IPS-18a (cell line): Measurements from ENCODE around the gene HMX2.
"Not testable (repeated sequence)": the region's sequence is repeated elsewhere in the genome, so short reads cannot be mapped to it uniquely, and the experiment has no call there.

ENCODE experiments used
- H3K27ac ChIP-seq: one replicate; pipeline ENCODE4 v1.5.1; 2013; ENCODE audit warnings: low read length
- H3K27me3 ChIP-seq: one replicate; pipeline ENCODE4 v1.6.1; 2013; ENCODE audit warnings: mild to moderate bottlenecking, low read length; ENCODE audit not compliant: control insufficient read depth, insufficient read depth
- H3K36me3 ChIP-seq: one replicate; pipeline ENCODE4 v1.6.1; 2013; ENCODE audit warnings: low read depth, low read length; ENCODE audit not compliant: control insufficient read depth
- H3K4me1 ChIP-seq: one replicate; pipeline ENCODE4 v1.6.1; 2013; ENCODE audit warnings: low read depth, low read length; ENCODE audit not compliant: control insufficient read depth
- H3K4me3 ChIP-seq: one replicate; pipeline ENCODE4 v1.5.1; 2013; ENCODE audit warnings: low read length
- H3K9ac ChIP-seq: one replicate; pipeline ENCODE4 v1.6.1; 2013; ENCODE audit warnings: mild to moderate bottlenecking, low read length, moderate library complexity
- H3K9me3 ChIP-seq: one replicate; pipeline ENCODE4 v1.6.1; 2013; ENCODE audit warnings: low read depth, low read length; ENCODE audit not compliant: control insufficient read depth

The HMX2 gene

GRCh38 chr10:123178390-123178789, 30.5 kb downstream of the HMX2 start:
- not testable (repeated sequence) for H3K4me3 ChIP-seq, H3K27ac ChIP-seq, H3K27me3 ChIP-seq, H3K9me3 ChIP-seq, H3K4me1 ChIP-seq, H3K9ac ChIP-seq
- peaks cover 12% of the 10 kb centered on the region for H3K36me3 ChIP-seq

- Histone ChIP-seq H3K36me3 (peaks cover 6% of the 10 kb centered on the region), H3K9ac (no peak overlapping the region), H3K27ac (no peak overlapping the region), H3K4me1 (no peaks in the 10 kb centered on the region), H3K4me3 (no peak overlapping the region), H3K9me3 (no peaks in the 10 kb centered on the region), H3K27me3 (no peaks in the 10 kb centered on the region)
Measured at GRCh38 chr10:123180101-123181090, 32.5 kb downstream of the HMX2 start.

GRCh38 chr10:123183724-123184123, 35.8 kb downstream of the HMX2 start:
- Histone ChIP-seq H3K9ac (no peak overlapping the region), H3K36me3 (no peaks in the 10 kb centered on the region), H3K4me1 (no peaks in the 10 kb centered on the region), H3K4me3 (no peak overlapping the region), H3K27me3 (no peaks in the 10 kb centered on the region), H3K9me3 (no peaks in the 10 kb centered on the region), H3K27ac (no peak overlapping the region)

GRCh38 chr10:123187781-123188180, 39.8 kb downstream of the HMX2 start:
- H3K27me3 ChIP-seq: no peaks in the 10 kb centered on the region
- H3K4me1 ChIP-seq: peaks cover 2% of the 10 kb centered on the region
- no peaks in the 10 kb centered on the region for H3K36me3 ChIP-seq
- H3K9ac ChIP-seq: no peak overlapping the region
- H3K9me3 ChIP-seq: no peaks in the 10 kb centered on the region
- no peak overlapping the region for H3K27ac ChIP-seq
- H3K4me3 ChIP-seq: no peak overlapping the region

GRCh38 chr10:123191886-123192285, 44.0 kb downstream of the HMX2 start:
- no peak overlapping the region for H3K4me3 ChIP-seq

GRCh38 chr10:123194056-123194455, 46.1 kb downstream of the HMX2 start:
- Histone ChIP-seq H3K9me3 (no peaks in the 10 kb centered on the region), H3K4me1 (peaks cover 5% of the 10 kb centered on the region), H3K4me3 (no peak overlapping the region), H3K36me3 (no peaks in the 10 kb centered on the region), H3K9ac (no peak overlapping the region), H3K27ac (no peak overlapping the region), H3K27me3 (no peaks in the 10 kb centered on the region)

More at GRCh38 chr10:123191886-123192285, 44.0 kb downstream of the HMX2 start:
- Histone ChIP-seq H3K27ac (no peak overlapping the region), H3K9ac (no peak overlapping the region), H3K36me3 (no peaks in the 10 kb centered on the region), H3K9me3 (no peaks in the 10 kb centered on the region), H3K27me3 (no peaks in the 10 kb centered on the region), H3K4me1 (peaks cover 5% of the 10 kb centered on the region)
